OCI-LY1 (cell line): ENCODE data around the gene FLRT1.

Experiments
- H2AFZ ChIP-seq: fragments of 200-600 bp; sonication (generic), shearing (Covaris generic); 2 replicates; pipeline ENCODE4 v1.6.0; 2014; ENCODE audit warnings: antibody characterized with exemption, mild to moderate bottlenecking, low read length
- H3F3A ChIP-seq: fragments of 200-600 bp; sonication (generic), shearing (Covaris generic); 2 replicates; pipeline ENCODE4 v1.6.0; 2014; ENCODE audit warnings: mild to moderate bottlenecking, antibody characterized with exemption, low read length, moderate library complexity; ENCODE audit not compliant: insufficient read depth
- H3K27ac ChIP-seq: fragments of 200-600 bp; sonication (generic); 2 replicates; pipeline ENCODE4 v1.5.1; 2014; ENCODE audit warnings: low read length, mixed run types, mild to moderate bottlenecking, low read depth; ENCODE audit not compliant: poor library complexity, severe bottlenecking
- H3K27me3 ChIP-seq: fragments of 200-600 bp; sonication (generic); 2 replicates; pipeline ENCODE4 v1.6.0; 2014; ENCODE audit warnings: antibody characterized with exemption, mild to moderate bottlenecking, low read length, moderate library complexity; ENCODE audit not compliant: insufficient read depth
- H3K36me3 ChIP-seq: fragments of 200-600 bp; sonication (generic); 2 replicates; pipeline ENCODE4 v1.6.1; 2014; ENCODE audit warnings: mild to moderate bottlenecking, antibody characterized with exemption, low read length, moderate library complexity, mixed read lengths; ENCODE audit not compliant: insufficient read depth
- H3K4me1 ChIP-seq: fragments of 200-600 bp; sonication (generic); 2 replicates; pipeline ENCODE4 v1.5.1; 2014; ENCODE audit warnings: mild to moderate bottlenecking, low read length, moderate library complexity; ENCODE audit not compliant: insufficient read depth, severe bottlenecking
- H3K4me2 ChIP-seq: fragments of 200-600 bp; sonication (generic), shearing (Covaris generic); 2 replicates; pipeline ENCODE4 v1.6.1; 2014; ENCODE audit warnings: low read length
- H3K4me3 ChIP-seq: fragments of 200-600 bp; sonication (generic); 2 replicates; pipeline ENCODE4 v1.5.1; 2014; ENCODE audit warnings: low read length, low read depth, mild to moderate bottlenecking, mixed read lengths; ENCODE audit not compliant: poor library complexity, severe bottlenecking
- H3K79me2 ChIP-seq: fragments of 200-600 bp; shearing (Covaris generic); 2 replicates; pipeline ENCODE4 v1.6.1; 2016; ENCODE audit warnings: mixed run types, low read length, mixed read lengths; ENCODE audit not compliant: insufficient read depth
- H3K9ac ChIP-seq: fragments of 200-600 bp; sonication (generic), shearing (Covaris generic); 2 replicates; pipeline ENCODE4 v1.6.1; 2014; ENCODE audit warnings: mild to moderate bottlenecking, low read length, mixed read lengths
- H3K9me2 ChIP-seq: fragments of 200-600 bp; sonication (generic), shearing (Covaris generic); 2 replicates; pipeline ENCODE4 v1.6.1; 2014; ENCODE audit warnings: low read depth, mild to moderate bottlenecking, low read length, mixed read lengths
- H3K9me3 ChIP-seq: fragments of 200-600 bp; shearing (Covaris generic); 2 replicates; pipeline ENCODE4 v1.6.1; 2014; ENCODE audit warnings: low read length, mixed read lengths
- H4K20me1 ChIP-seq: fragments of 200-600 bp; sonication (generic), shearing (Covaris generic); 2 replicates; pipeline ENCODE4 v1.6.0; 2016; ENCODE audit warnings: mild to moderate bottlenecking, low read length; ENCODE audit not compliant: insufficient read depth
- EZH2 ChIP-seq: fragments of 200-600 bp; sonication (generic), shearing (Covaris generic); IDR thresholded peaks from 2 replicates; pipeline ENCODE4 v1.8.0; 2017; ENCODE audit warnings: borderline replicate concordance, mixed run types, mild to moderate bottlenecking, antibody characterized with exemption, low read length, moderate library complexity, mixed read lengths
- TF ChIP-seq, protein P1 (sequence below): fragments of 200-600 bp; sonication (generic), shearing (Covaris generic); IDR thresholded peaks from 2 replicates; pipeline ENCODE4 v1.5.1; 2017; ENCODE audit warnings: mild to moderate bottlenecking, antibody characterized with exemption, low read length, moderate library complexity, mixed read lengths

FLRT1 gene

GRCh38 chr11:63991558-63991957 is 44.2 kb upstream of the FLRT1 start:
- Histone ChIP-seq H3K9me3 (no peaks in the 10 kb centered on the region), H3K9ac (no peak overlapping the region), H3F3A (no peaks in the 10 kb centered on the region), H3K36me3 (peaks cover 66% of the 10 kb centered on the region), H3K27me3 (no peaks in the 10 kb centered on the region), H3K4me1 (peaks cover 11% of the 10 kb centered on the region), H3K27ac (no peak overlapping the region), H3K9me2 (no peaks in the 10 kb centered on the region), H4K20me1 (no peaks in the 10 kb centered on the region), H3K4me2 (no peak overlapping the region), H3K4me3 (no peak overlapping the region), H2AFZ (no peak overlapping the region), H3K79me2 (0 out of 2 replicates have a peak, but pooled peaks cover 10% of the 10 kb centered on the region)
- TF ChIP-seq, protein P1, sequence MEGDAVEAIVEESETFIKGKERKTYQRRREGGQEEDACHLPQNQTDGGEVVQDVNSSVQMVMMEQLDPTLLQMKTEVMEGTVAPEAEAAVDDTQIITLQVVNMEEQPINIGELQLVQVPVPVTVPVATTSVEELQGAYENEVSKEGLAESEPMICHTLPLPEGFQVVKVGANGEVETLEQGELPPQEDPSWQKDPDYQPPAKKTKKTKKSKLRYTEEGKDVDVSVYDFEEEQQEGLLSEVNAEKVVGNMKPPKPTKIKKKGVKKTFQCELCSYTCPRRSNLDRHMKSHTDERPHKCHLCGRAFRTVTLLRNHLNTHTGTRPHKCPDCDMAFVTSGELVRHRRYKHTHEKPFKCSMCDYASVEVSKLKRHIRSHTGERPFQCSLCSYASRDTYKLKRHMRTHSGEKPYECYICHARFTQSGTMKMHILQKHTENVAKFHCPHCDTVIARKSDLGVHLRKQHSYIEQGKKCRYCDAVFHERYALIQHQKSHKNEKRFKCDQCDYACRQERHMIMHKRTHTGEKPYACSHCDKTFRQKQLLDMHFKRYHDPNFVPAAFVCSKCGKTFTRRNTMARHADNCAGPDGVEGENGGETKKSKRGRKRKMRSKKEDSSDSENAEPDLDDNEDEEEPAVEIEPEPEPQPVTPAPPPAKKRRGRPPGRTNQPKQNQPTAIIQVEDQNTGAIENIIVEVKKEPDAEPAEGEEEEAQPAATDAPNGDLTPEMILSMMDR: no peak
- no peak for TF ChIP-seq EZH2

- H3K4me3 ChIP-seq: no peak overlapping the region
- no peaks in the 10 kb centered on the region for H3K27me3 ChIP-seq
- H2AFZ ChIP-seq: no peak overlapping the region
- H3K36me3 ChIP-seq: peaks cover 77% of the 10 kb centered on the region
- H3K4me2 ChIP-seq: no peak overlapping the region
- no peaks in the 10 kb centered on the region for H3F3A ChIP-seq
- TF ChIP-seq EZH2: no peak
- TF ChIP-seq, protein P1: no peak
- no peak overlapping the region for H3K9ac ChIP-seq
- no peaks in the 10 kb centered on the region for H3K9me2 ChIP-seq
- no peaks in the 10 kb centered on the region for H4K20me1 ChIP-seq
- H3K79me2 ChIP-seq: no peaks in the 10 kb centered on the region
- no peak overlapping the region for H3K27ac ChIP-seq
- no peaks in the 10 kb centered on the region for H3K9me3 ChIP-seq
- no peaks in the 10 kb centered on the region for H3K4me1 ChIP-seq
These were observed 42.6 kb upstream of the FLRT1 start for GRCh38 chr11:63993100-63993499.

DNA sequence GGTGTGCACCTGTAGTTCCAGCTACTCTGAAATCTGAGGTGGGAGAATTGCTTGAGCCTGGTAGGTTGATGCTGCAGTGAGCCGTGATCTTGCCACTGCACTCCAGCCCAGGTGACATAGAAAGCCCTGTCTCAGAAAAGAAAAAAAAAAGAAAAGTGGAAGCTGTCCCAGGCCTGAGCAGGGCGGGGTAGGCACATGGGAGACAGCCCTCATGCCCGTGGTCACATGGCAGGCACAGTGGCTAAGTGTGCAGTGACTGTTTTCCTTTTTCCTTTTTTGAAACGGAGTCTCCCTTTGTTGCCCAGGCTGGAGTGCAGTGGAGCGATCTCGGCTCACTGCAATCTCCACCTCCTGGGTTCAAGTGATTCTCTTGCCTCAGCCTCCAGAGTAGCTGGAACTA is 41.7 kb upstream of the FLRT1 start:
- peaks cover 72% of the 10 kb centered on the region for H3K36me3 ChIP-seq
- no peak overlapping the region for H3K27ac ChIP-seq
- no peaks in the 10 kb centered on the region for H3F3A ChIP-seq
- no peak overlapping the region for H3K4me2 ChIP-seq
- H3K9ac ChIP-seq: no peak overlapping the region
- no peak overlapping the region for H2AFZ ChIP-seq
- H3K9me2 ChIP-seq: no peaks in the 10 kb centered on the region
- H3K9me3 ChIP-seq: no peaks in the 10 kb centered on the region
- H3K79me2 ChIP-seq: no peaks in the 10 kb centered on the region
- peaks cover 5% of the 10 kb centered on the region for H3K4me1 ChIP-seq
- H3K4me3 ChIP-seq: no peak overlapping the region
- H3K27me3 ChIP-seq: no peaks in the 10 kb centered on the region
- no peaks in the 10 kb centered on the region for H4K20me1 ChIP-seq
- TF ChIP-seq EZH2: no peak
- TF ChIP-seq, protein P1: no peak
